Activated CD8-positive, alpha-beta memory T cell treated with anti-CD3 and anti-CD28 coated beads, Interleukin-2, amount 50 U/mL, for 48 hours (primary cell): ENCODE results near the gene COPS4.
"Not testable (repeated sequence)": the region's sequence is repeated elsewhere in the genome, so short reads cannot be mapped to it uniquely, and the experiment has no call there.

Experiments
- DNase-seq: peaks from one replicate; pipeline ENCODE4 v3.0.0-alpha.2; 2020

Gene COPS4

DNA sequence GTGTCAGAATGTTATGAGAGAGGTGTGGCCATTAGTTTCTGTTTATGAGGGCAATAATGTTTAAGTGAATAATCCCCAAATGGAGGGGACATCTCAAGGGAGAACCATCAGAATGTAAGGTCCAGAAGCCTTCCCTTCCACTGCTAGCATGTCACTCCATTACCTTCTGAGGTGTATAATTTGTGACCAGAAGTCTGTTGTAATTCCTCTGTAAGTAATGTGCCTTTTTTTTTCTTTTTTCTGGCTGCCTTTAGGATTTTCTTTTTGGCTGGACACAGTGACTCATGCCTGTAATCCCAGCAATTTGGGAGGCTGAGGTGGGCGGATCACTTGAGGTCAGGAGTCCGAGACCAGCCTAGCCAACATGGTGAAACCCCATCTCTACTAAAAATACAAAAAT, 10.8 kb upstream of the COPS4 start:
- DNase-seq = no peak

DNA sequence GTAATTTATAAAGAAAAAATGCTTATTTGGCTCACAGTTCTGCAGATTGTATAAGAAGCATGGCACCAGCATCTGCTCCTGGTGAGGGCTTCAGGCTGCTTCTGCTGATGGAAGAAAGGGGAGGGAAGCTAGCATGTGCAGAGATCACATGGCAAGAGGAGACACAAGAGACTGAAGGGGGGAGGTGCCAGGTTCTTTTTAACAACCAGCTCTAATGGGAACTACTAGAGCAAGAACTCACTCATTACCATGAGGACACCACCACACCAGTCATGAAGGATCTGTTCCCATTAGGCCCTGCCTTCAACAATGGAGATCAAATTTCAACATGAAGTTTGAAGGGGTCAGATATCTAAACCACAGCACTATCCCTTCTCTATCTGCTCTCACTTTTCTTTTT, 9.4 kb upstream of the COPS4 start:
- DNase-seq = no peak

DNA sequence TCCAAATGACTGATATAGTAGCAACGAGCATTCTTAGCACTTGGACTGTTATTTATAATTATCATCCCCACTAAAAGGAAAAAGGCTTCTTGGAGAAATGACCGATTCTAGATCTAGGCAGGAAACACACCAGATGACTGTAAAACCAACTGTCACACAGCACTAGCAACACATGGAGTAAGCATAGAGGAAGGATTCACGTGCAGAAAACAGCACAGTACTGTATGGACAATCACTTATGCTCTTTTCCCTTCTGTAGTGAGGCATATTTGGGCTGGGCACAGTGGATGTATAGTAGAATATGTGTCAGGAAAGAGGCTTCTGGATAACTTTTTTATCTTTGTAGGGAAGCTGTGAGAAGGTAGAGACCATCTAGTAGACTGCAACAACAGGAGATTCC, 6.0 kb upstream of the COPS4 start:
- DNase-seq = no peak

DNA sequence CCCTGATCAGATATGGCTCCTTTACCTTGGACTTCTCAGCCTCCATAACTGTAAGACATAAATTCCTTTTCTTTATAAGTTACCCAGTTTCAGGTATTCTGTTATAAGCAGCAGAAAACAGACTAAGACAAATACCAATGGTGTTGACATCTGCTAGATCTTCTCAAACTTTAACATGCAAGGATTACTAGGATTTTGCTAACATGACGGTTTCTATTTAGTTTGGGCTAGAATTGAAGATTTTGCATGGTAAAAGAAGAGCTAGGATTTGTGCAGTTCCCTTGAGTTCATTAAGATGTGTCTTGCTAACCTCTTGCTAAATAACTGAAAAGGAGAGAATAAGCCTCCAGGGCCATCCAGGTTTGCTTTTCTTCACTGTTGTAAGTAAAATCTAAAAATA, 5.3 kb upstream of the COPS4 start:
- DNase-seq = no peak

DNA sequence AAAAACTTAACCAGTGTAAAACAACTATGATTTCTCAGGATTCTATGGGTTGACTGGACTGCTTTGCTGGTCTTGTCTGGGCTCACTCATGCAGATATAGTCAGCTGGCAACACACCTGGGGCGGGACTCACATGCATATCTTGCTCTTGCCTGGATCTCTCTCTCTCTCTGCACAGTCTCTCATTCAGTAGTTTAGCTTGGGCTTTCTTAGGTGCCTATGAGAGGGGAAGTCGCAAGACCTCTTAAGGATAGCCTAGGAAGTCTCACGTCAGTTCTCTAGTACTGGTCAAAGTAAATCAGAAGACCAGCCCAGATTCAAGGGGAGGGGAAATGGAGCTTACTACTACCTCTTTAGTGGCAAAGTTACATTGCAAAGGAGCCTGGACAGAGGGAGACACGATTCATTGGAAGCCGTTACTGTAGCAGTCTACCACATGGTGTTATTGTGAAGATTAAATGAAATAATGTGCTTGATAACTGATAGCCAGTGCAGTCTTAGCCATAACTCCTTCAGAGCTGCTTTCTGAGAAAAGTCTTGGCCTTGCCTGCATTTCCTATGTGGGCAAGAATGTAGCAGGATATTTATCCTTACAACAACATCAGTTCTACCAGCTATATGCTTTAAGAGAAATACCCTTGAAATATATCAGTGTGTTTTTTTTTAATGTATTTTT, 2.1 kb downstream of the COPS4 start:
- no peak for DNase-seq

DNA sequence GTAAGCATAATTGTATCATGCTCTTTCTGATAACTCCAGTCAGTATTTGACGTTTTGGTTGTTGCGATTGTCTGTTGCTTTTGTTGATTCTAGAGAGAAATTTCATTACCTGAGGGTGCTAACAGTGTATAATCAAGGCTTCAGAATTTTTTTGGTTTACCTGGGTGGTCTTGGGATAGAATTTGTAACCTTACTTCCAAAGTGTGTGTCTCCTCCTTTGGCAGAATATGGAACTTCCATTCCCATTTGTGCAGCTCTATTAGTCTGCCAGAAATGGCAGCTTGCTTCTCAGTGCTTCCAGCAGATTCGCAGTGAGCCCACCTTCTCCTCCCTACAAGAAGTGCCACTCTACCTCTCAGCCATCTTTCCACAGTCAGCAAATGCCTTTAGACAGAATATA, 5.3 kb downstream of the COPS4 start:
- DNase-seq = no peak

DNA sequence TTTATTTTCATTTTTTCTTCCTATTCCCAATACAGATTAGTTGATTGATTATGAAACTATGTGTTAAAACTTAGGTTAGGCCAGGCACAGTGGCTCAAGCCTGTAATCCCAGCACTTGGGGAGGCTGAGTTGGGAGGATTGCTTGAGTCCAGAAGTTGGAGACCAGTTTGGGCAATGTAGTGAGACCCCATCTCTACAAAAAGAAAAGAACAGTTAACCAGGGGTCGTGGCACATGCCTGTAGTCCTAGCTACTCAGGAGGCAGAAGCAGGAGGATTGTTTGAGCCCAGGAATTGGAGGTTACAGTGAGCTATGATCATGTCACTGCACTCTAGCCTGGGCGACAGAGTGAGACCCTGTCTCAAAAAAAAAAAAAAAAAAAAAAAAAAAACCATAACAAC, 8.2 kb downstream of the COPS4 start:
- DNase-seq = not testable (repeated sequence)

DNA sequence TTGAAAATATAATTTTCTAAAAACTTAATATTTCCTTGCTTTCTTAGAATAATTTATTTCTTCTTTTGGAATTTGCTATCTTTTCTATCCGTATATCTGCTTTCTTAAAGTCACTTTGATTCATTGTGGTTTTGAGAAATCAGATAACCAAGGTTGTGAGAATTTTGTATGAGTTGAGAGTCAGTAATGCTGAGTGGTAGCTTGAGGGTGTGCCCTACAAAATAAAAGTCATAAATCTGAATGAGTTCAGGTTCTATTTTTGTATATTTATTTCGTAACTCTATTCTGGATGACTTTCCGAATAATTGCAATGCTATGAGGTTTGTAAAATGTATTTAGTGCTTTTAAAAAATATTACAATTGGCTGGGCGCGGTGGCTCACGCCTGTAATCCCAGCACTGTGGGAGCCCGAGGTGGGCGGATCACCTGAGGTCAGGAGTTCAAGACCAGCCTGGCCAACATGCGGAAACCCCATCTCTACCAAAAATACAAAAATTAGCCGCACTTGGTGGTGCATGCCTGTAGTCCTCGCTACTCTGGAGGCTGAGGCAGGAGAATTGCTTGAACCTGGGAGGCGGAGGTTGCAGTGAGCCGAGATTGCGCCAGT, 8.9 kb downstream of the COPS4 start:
- DNase-seq = no peak

DNA sequence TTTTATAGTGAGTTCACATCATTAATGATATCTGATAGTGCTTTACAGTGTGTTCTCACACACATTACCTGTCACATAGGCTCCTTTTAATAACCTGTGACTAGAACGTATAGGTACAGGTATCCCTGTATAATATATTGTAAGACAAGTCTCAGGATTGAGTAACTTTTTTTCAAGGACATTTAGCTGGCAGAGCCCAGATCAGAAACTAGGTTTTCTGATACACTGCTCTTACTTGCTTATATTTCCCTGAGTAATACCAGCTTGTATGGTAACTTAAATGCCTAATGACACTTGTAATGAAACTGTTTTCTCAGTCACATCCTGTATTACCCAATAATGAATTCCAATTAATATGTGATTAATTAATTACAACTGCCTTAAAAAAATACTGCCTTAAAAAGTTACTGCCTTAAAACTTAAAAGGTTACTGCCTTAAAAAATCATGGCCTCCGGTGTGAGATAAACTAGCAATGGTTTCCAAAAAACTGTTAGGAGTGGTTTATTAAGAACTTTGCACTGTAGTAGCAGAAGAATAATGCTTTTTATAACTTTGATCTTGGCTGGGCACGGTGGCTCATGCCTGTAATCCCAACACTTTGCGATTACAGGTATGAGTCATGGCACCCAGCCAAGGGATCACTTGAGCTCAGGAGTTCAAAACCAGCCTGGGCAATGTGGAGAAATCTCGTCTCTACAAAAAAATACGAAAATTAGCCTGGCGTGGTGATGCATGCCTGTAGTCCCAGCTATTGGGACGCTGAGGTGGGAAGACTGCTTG, 11.9 kb downstream of the COPS4 start:
- no peak for DNase-seq

DNA sequence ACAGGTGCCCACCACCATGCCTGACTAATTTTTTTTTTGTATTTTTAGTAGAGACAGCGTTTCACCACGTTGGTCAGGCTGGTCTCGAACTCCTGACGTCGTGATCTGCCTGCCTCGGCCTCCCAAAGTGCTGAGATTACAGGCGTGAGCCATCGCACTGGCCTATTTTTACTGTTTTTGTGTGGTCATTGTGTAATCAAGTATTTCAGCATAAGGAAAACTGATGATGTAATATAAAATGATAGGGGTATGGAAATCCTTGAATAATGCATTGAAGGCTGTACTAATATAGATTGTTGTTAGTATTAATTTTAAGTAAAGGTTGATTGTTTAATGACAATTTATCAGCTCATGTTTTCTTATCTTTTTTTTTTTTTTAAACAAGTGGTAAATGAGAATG, 13.8 kb downstream of the COPS4 start:
- not testable (repeated sequence) for DNase-seq

DNA sequence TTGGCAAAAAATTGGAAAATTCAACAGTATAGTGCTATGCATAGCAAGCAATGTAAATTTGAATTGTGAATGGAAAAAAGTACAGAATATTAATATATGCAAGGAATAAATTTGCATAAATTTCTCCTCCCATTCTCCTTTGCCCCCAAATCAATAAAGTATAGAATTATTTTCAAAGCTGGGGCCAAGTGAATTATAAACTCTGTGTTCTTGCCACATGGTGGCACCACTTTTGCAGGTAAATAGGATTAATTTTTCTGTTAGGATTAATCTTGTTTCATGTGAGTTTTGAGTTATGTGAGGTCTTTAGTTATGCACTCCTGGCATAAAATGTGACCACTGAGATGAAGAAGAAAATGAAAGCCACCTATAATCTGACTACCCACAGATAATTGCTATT, 19.9 kb downstream of the COPS4 start:
- DNase-seq = no peak

DNA sequence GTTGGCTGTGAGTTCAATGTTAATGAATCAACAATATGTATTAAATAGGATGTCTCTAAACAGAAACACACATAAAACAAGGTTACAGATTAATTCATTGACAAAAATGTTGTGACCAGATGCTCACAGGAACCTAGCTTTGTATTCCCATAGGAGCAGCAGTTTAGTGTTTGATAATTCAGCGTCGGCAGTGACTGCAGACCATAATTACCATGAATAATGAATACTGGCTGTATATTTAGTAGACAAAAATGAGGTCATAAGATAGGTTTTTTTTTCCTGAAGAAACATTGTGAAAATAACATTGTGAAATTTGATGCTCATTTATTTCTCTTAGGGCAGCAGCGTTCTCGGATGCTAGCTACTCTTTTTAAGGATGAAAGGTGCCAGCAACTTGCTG, 27.8 kb downstream of the COPS4 start:
- DNase-seq = no peak

DNA sequence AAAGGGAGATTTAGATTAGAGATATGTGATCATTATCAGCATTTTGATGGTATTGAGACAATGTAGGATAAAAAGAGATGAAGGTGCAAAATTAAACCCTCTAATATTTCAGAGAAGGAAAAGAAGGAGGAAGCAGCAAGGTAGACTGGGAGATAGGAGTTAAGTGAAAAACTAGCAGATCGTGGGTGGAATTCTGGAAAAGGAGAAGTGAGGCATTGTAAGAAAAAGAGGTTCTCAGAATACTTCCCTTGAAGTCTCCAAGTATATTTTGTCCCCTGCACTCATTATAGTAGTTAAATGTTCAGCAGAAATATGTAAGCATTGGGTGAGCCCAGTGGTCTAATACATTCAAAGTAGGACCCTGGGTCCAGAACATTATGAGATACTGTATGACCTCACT, 30.3 kb downstream of the COPS4 start:
- DNase-seq = no peak

DNA sequence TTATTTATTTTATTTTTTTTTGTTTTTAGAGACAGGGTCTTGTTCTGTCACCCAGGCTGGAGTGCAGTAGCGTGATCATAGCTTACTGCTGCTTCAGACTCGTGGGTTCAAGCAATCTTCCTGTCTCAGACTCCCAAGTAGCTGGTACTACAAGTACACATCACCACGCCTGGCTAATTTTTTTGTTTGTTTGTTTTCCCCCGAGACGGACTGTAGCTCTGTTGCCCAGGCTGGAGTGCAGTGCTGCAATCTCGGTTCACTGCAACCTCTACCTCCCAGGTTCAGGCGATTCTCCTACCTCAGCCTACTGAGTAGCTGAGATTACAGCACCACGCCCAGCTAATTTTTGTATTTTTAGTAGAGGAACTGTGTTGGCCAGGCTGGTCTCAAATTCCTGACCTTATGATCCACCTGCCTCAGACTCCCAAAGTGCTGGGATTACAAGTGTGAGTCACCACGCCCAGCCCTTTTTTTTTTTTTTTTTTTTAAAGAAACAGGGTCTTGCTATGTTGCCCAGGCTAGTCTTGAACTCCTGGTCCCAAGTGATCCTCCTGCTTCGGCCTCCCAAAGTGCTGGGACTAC, 32.2 kb downstream of the COPS4 start:
- no peak for DNase-seq

DNA sequence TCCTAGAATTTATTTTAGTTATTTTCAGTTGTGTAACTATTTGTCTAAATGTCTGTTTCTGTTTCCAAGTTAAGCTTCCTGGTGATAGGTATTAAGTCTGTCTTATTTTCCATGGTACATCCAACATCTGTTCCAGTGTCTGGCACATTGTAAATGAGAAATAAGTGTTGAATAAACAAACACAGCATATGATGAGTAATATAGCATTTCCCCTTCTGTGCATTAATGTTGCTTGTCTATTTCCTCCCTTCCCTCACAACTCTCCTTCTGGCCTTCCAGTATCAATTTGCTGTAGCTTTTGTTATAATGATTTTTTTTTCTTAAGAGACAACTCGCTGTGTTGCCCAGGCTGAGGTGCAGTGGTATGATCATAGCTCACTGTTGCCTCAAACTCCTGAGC, 36.1 kb downstream of the COPS4 start:
- DNase-seq = no peak

DNA sequence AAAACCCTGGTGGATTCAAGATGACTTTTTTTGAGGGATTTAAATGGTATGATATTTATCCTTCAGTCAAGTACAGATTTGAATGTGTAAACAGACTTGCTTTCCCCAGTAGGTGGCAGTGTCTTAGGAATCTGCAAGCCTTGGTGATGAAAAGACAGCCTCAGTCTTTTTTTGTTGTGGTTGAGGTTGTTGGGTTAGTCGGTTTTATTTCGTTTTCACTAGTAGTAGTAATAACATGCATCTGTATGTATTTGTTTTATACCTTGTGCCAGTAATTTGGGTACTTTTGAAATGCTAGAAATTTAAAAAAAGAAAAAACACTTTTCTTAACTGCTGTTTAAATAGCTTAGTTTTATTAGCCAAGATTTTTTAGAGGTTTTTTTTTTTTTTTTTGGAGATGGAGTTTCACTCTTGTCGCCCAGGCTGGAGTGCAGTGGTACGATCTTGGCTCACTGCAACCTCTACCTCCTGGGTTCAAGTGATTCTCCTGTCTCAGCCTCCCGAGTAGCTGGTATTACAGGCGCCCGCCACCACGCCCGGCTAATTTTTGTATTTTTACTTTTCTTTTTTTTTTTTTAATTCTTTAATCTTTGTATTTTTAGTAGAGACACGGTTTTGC, 39.2 kb downstream of the COPS4 start:
- no peak for DNase-seq

DNA sequence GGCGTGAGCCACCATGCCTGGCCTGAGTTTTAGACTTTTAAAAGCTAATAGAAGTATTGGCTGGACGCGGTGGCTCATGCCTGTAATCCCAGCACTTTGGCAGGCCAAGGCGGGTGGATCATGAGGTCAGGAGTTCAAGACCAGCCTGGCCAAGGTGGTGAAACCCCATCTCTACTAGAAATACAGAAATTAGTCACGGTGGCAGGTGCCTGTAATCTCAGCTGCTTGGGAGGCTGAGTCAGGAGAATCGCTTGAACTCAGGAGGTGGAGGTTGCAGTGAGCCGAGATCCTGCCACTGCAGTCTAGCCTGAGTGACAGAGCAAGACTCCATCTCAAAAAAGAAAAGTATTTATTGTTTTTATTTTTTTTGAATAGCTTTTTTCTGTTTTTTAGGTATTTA, 39.8 kb downstream of the COPS4 start:
- DNase-seq = peak; percentile 60

DNA sequence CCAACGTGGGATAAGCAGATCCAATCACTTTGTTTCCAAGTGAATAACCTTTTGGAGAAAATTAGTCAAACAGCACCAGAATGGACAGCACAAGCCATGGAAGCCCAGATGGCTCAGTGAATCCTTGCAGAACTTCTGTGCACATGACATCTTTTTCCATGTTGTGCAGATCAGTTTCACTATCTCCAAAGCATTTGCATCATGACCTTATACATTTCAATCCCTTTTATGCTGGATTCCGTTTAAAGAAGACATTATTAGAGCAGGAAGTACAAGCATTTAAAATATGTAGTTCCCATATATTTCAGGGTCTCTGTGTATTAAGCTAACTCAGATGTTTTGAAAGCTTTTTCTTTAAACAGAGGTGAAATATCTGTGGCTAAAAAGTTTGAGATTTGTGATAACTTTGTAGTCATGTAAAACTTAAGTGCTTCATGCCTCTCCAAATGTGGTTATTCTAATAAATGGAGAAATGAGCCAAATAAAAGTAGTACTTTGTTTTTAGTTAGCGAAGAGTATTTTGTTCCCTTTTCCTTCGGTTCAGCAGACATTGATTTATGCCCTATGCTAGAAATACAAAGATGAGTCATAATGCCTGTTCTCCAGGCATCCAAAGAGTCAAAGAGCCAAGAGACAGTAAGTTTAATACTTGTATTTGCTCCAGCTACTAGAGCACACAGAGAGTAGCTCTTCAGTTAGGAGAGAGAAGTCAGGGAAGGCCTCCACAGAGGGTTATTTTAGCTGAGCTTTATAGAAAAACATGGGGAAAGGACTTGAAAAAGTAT, 40.5 kb downstream of the COPS4 start:
- no peak for DNase-seq

DNA sequence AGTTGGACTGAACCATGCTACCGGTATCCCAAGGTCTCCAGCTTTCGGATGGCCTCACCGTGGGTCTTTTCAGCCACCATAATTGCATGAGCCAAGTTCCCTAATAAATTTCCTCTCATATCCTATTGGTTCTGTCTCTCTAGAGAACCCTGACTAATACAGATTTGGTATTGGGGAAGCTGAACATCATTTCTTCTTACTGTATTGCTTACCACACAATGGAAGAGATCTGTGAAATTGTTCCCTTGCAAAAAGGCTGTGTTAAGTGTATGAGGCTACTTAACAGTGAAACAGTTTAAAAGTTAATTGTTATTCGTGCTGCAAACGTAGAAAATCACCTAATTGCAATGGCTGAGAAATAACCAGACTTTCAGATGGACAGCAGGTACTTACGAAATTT, 45.6 kb downstream of the COPS4 start:
- no peak for DNase-seq

DNA sequence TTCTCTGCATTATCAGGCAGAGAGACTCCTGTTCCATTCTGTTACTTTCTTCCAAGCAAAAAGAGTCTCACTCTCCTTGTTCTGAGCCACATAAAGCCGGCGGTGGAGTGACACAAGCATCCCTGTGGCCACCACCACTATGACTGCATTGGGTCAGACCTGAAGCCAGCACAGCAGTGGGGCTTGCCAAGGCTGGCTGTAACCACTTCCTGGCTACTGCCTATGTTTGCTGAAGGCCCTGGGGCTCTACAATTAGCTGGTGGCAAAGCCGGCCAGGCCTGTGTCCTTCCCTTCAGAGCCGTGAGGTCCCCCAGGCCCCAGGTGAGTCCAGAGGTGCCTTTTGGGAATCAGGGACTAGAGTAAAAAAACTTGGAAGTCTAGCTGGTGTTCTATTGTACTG, 47.8 kb downstream of the COPS4 start:
- no peak for DNase-seq

DNA sequence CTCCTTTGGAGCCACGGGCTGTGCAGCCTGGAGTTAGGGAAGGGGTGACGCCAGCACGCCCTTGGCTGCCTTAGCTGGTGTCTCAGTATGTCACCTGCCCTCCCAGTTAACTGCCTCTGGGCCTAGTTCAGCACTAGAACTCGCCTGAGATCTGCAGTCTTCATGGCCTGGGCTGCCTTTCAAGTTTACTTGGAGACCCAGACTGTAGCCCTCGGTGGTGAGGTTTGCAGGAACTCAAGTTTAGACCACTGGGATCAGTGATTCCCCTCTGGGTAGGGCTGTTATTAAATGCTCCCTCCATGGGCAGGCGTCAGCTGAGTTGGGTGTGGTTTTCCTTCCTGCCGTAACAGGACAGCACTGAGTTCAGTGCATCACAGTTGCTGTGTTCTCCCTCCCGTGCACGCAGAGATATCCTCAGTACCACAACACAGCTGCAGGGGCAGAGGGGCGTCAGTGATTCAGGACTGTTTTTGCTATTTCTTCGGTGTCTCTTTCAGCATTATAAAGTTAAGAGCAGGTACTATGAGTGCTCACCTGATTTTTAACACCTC, 49.0 kb downstream of the COPS4 start:
- DNase-seq = peak; percentile 63

DNA sequence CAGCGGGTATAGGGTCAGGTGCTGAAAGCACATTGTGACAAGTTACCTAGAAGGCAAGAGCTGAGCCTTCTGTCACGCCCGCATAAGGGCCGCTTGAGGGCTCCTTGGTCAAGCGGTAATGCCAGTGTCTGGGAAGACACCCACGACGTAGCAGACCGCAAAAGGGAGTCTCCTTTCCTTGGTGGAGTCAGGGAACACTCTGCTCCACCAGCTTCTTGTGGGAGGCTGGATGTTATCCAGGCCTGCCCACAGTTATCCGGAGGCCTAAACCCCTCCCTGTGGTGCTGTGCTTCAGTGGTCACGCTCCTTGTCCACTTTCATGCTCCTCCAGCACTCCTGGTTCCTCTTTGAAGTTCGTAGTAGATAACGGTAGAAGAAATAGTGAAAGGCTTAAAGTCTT, 50.0 kb downstream of the COPS4 start:
- DNase-seq = not testable (repeated sequence)
